IgD-negative memory B cell (primary cell): ENCODE results near the gene NDRG4. TPM values are rescaled to one million over a fixed set of nuclear protein-coding genes. Genes with fewer than 3 reads are reported as not detected.
A peak's percentile ranks its signal among the peaks of the same experiment; 100 is the strongest.

Experiments used
- H3K27ac Mint-ChIP-seq, 3 donors: one replicate each; pipeline ENCODE4 v1.8.0; 2020 to 2022; ENCODE audit warnings: mild to moderate bottlenecking in 3 of 3, mixed read lengths in 3 of 3, moderate library complexity in 1 of 3
- H3K27me3 Mint-ChIP-seq: one replicate; pipeline ENCODE4 v1.8.0; 2021; ENCODE audit warnings: mixed read lengths
- H3K36me3 Mint-ChIP-seq: one replicate; pipeline ENCODE4 v1.8.0; 2020; ENCODE audit warnings: mild to moderate bottlenecking, mixed read lengths
- H3K4me1 Mint-ChIP-seq, 3 donors: one replicate each; pipeline ENCODE4 v1.8.0; 2020 to 2022; ENCODE audit warnings: mixed read lengths in 3 of 3, mild to moderate bottlenecking in 1 of 3
- H3K4me3 Mint-ChIP-seq, 4 donors: one replicate each; pipeline ENCODE4 v1.8.0; 2020 to 2022; ENCODE audit warnings: mild to moderate bottlenecking in 4 of 4, mixed read lengths in 4 of 4, moderate library complexity in 3 of 4
- H3K9me3 Mint-ChIP-seq, 3 donors: one replicate each; pipeline ENCODE4 v1.8.0; 2020 to 2021; ENCODE audit warnings: mixed read lengths in 3 of 3, mild to moderate bottlenecking in 1 of 3
- polyA plus RNA-seq: library from polyadenylated mRNA; unstranded; fragments of 300-500 nt; fragmentation: Illumina TruSeq; gene quantifications from one replicate; pipeline ENCODE4 v1.2.3, GENCODE V29; 2021

NDRG4 gene
- polyA plus RNA-seq, 1 donor from 2014 or later: 0.81 TPM

GRCh38 chr16:58518980-58519368 is 19.0 kb downstream of the NDRG4 start:
- Mint-ChIP-seq H3K4me3 (peak overlapping the region in 1 of 4 donors; percentile 79), H3K9me3 (no peaks in the 10 kb centered on the region), H3K36me3 (no peaks in the 10 kb centered on the region), H3K27ac (peak overlapping the region; percentile 31 to 56 (median 51)), H3K27me3 (no peaks in the 10 kb centered on the region), H3K4me1 (peaks cover 11 to 18% (median 13%) of the 10 kb centered on the region in 3 donors)

DNA sequence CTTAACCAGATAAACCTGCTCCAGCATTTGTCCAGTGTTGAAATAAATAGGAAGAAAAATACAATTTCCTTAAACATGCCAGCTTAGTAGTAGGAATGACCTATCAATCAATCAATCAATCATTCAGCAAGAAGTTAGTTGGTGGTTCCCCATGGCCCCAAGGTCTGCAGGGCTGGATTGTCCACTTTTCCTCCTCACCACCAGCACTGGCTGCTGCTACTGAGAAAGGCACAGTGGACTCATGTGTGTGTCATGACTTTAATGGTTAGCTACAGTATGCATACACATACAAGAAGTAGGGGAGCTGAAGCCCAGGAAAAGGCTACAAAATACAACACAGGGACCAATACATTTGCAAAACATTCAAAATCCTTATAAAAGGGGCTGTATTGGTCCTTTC is 19.8 kb downstream of the NDRG4 start:
- H3K4me3 Mint-ChIP-seq: peak overlapping the region in 1 of 4 donors; percentile 29
- peaks cover 10 to 16% (median 11%) of the 10 kb centered on the region in 3 donors for H3K4me1 Mint-ChIP-seq
- H3K9me3 Mint-ChIP-seq: no peaks in the 10 kb centered on the region
- peak overlapping the region in 1 of 3 donors; percentile 27 for H3K27ac Mint-ChIP-seq
- H3K36me3 Mint-ChIP-seq: no peaks in the 10 kb centered on the region
- H3K27me3 Mint-ChIP-seq: no peaks in the 10 kb centered on the region

GRCh38 chr16:58530179-58530578 is 30.2 kb downstream of the NDRG4 start:
- no peaks in the 10 kb centered on the region for H3K9me3 Mint-ChIP-seq
- no peak overlapping the region for H3K27ac Mint-ChIP-seq
- H3K4me1 Mint-ChIP-seq: peaks cover 0 to 5% (median 2%) of the 10 kb centered on the region in 3 donors
- no peaks in the 10 kb centered on the region for H3K27me3 Mint-ChIP-seq
- H3K36me3 Mint-ChIP-seq: peaks cover 6% of the 10 kb centered on the region
- no peak overlapping the region for H3K4me3 Mint-ChIP-seq

DNA sequence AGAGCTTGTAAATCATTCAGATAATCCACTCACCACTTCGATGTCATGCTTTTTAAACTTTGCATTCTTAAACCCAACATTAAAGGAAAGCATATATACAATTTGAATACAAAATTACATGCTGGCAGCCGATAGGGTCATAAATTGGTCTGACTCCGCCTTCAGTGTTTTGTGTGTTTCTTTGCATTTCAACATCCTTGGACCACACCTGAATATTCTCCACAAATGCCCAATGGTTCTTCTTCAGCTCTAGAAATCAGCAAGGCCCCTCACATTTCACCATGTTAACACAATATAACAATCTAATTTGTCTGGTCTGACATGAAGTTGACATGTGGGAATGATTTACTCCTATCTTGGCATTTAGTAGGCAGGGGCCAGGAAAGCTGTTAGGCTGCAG is 32.5 kb downstream of the NDRG4 start:
- H3K4me1 Mint-ChIP-seq: peaks cover 0 to 5% (median 3%) of the 10 kb centered on the region in 3 donors
- H3K27ac Mint-ChIP-seq: no peak overlapping the region
- no peaks in the 10 kb centered on the region for H3K9me3 Mint-ChIP-seq
- H3K36me3 Mint-ChIP-seq: peaks cover 6% of the 10 kb centered on the region
- H3K27me3 Mint-ChIP-seq: no peaks in the 10 kb centered on the region
- no peak overlapping the region for H3K4me3 Mint-ChIP-seq

DNA sequence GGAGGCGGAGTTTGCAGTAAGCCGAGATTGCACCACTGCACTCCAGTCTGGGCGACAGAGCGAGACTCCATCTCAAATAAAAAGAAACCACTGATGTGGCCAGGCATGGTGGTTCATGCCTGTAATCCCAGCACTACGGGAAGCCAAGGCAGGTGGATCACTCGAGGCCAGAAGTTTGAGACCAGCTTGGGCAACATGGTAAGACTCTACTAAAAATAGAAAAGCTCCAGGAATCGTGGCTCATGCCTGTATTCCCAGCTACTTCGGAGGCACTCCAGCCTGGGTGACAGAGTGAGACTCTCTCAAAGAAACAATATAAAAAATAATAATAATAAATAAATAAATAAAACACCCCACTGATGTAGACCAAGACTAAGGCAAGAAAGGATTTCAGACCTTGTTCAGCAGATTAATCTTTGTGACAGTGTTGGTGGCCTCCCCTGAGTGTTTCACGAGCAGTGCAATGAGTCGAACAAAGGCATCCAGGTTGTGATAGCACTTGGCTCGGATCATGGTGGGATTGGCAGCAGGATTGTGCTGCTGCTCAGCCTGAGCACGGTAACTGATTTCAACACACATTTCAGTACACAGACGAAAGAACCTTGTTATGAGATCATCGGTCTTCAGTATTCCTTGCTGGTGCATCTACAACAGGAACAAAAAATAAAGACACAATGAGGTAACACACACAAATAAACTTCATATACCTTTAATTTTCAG is 34.0 kb downstream of the NDRG4 start:
- Mint-ChIP-seq H3K36me3 (peaks cover 4% of the 10 kb centered on the region), H3K4me1 (peaks cover 0 to 3% (median 3%) of the 10 kb centered on the region in 3 donors), H3K9me3 (no peaks in the 10 kb centered on the region), H3K4me3 (no peak overlapping the region), H3K27me3 (no peaks in the 10 kb centered on the region), H3K27ac (no peak overlapping the region)

GRCh38 chr16:58535100-58535499 is 35.2 kb downstream of the NDRG4 start:
- Mint-ChIP-seq H3K27ac (peak overlapping the region in 2 of 3 donors; percentile 9 to 78), H3K4me1 (peaks cover 0 to 3% (median 3%) of the 10 kb centered on the region in 3 donors), H3K9me3 (no peaks in the 10 kb centered on the region), H3K4me3 (no peak overlapping the region), H3K36me3 (peaks cover 5% of the 10 kb centered on the region), H3K27me3 (no peaks in the 10 kb centered on the region)

DNA sequence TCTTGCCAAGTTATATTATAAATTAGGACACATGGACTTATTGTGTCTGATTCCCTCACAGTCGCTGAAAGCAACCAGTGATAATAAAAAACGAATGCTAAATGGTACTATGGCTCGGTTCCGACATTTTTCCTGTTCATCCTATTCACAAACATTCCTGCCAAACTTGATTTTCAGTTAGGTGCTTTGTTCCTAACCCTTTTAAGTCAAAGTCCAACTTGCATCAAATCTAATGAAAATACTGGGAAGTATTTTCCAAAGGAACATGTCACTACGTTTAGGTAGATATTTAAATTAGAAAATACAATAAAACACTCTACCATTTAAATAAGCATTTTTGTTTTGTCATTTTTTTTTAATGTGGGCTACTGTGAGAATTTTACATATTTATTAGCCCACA is 36.3 kb downstream of the NDRG4 start:
- Mint-ChIP-seq H3K36me3 (peaks cover 5% of the 10 kb centered on the region), H3K4me1 (peaks cover 0 to 3% (median 0%) of the 10 kb centered on the region in 3 donors), H3K27me3 (no peaks in the 10 kb centered on the region), H3K9me3 (no peaks in the 10 kb centered on the region), H3K27ac (no peak overlapping the region), H3K4me3 (no peak overlapping the region)

GRCh38 chr16:58537124-58537906 is 37.4 kb downstream of the NDRG4 start:
- no peaks in the 10 kb centered on the region for H3K27me3 Mint-ChIP-seq
- no peaks in the 10 kb centered on the region for H3K9me3 Mint-ChIP-seq
- peak overlapping the region in 1 of 3 donors; percentile 12 for H3K27ac Mint-ChIP-seq
- H3K4me1 Mint-ChIP-seq: peaks cover 0 to 3% (median 0%) of the 10 kb centered on the region in 3 donors
- H3K36me3 Mint-ChIP-seq: peaks cover 5% of the 10 kb centered on the region
- H3K4me3 Mint-ChIP-seq: no peak overlapping the region

- Mint-ChIP-seq H3K9me3 (no peaks in the 10 kb centered on the region), H3K4me1 (no peaks in the 10 kb centered on the region), H3K36me3 (peaks cover 5% of the 10 kb centered on the region), H3K4me3 (no peak overlapping the region), H3K27me3 (no peaks in the 10 kb centered on the region), H3K27ac (no peak overlapping the region)
These were observed 41.8 kb downstream of the NDRG4 start for GRCh38 chr16:58541711-58542110.

DNA sequence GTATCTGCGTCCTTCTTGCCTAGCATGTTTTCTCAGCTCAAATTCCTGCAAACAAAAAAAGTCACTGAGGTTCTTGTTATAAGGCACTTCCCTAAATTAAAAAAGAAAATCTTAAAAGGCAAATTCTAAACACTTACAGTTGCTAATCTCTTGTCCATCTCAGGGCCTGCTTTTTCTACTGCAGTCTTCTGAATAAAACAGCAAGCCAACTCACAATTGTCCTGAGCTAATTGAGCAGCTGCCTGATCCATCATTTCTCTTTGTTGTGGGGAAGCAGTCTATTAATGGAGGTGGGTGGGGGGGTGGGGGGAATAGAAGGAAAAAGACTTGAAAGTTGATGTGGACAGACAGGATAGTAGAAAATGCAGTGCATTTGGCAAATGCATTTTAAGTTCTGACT is 42.3 kb downstream of the NDRG4 start:
- no peaks in the 10 kb centered on the region for H3K4me1 Mint-ChIP-seq
- no peak overlapping the region for H3K4me3 Mint-ChIP-seq
- peaks cover 5% of the 10 kb centered on the region for H3K36me3 Mint-ChIP-seq
- no peak overlapping the region for H3K27ac Mint-ChIP-seq
- no peaks in the 10 kb centered on the region for H3K27me3 Mint-ChIP-seq
- no peaks in the 10 kb centered on the region for H3K9me3 Mint-ChIP-seq

GRCh38 chr16:58543685-58544084 is 43.7 kb downstream of the NDRG4 start:
- Mint-ChIP-seq H3K36me3 (peaks cover 5% of the 10 kb centered on the region), H3K4me1 (no peaks in the 10 kb centered on the region), H3K27me3 (no peaks in the 10 kb centered on the region), H3K9me3 (no peaks in the 10 kb centered on the region), H3K27ac (no peak overlapping the region), H3K4me3 (no peak overlapping the region)

GRCh38 chr16:58548378-58548777 is 48.4 kb downstream of the NDRG4 start:
- H3K27me3 Mint-ChIP-seq: no peaks in the 10 kb centered on the region
- no peak overlapping the region for H3K27ac Mint-ChIP-seq
- H3K4me3 Mint-ChIP-seq: no peak overlapping the region
- H3K9me3 Mint-ChIP-seq: no peaks in the 10 kb centered on the region
- no peaks in the 10 kb centered on the region for H3K4me1 Mint-ChIP-seq
- H3K36me3 Mint-ChIP-seq: peaks cover 5% of the 10 kb centered on the region

DNA sequence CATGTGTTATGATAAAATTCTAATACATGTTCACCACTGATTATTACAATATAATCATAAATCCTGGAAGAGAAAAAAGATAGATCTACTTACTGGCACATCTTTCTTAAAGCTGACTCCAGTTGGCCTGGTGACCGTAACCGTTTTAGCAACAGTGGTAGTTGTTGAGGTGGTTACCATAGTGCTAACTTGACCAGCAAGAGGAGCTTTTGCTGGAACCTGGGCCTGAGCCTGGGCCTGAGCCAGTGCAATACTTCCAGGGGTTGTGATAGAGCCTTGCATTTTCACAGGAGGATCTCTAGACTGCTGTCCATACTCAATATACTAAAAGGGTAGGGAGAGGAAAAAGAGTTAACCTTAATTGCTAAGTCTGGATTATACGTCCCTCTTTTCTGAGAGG is 51.6 kb downstream of the NDRG4 start:
- Mint-ChIP-seq H3K36me3 (peaks cover 2% of the 10 kb centered on the region), H3K9me3 (no peaks in the 10 kb centered on the region), H3K27ac (no peak overlapping the region)

GRCh38 chr16:58556678-58557077 is 56.7 kb downstream of the NDRG4 start:
- Mint-ChIP-seq H3K4me1 (no peaks in the 10 kb centered on the region), H3K36me3 (peaks cover 2% of the 10 kb centered on the region), H3K27ac (no peak overlapping the region), H3K4me3 (no peak overlapping the region), H3K27me3 (no peaks in the 10 kb centered on the region), H3K9me3 (no peaks in the 10 kb centered on the region)

More for the DNA sequence above, 51.6 kb downstream of the NDRG4 start:
- Mint-ChIP-seq H3K4me1 (no peaks in the 10 kb centered on the region), H3K4me3 (no peak overlapping the region), H3K27me3 (no peaks in the 10 kb centered on the region)
